SU-DHL-6 (cell line): ENCODE measurements around the gene ADAMTS12.

Experiments used
- H2AFZ ChIP-seq: fragments of 200-600 bp; sonication (generic); 2 replicates; pipeline ENCODE4 v1.6.1; 2014; ENCODE audit warnings: low read depth, mild to moderate bottlenecking, moderate library complexity, mixed read lengths, antibody characterized with exemption, low read length; ENCODE audit not compliant: severe bottlenecking
- H3F3A ChIP-seq: fragments of 200-600 bp; shearing (Covaris generic); 2 replicates; pipeline ENCODE4 v1.6.0; 2016; ENCODE audit warnings: antibody characterized with exemption, mild to moderate bottlenecking; ENCODE audit not compliant: insufficient read depth
- H3K27ac ChIP-seq: fragments of 200-600 bp; sonication (generic); 2 replicates; pipeline ENCODE4 v1.5.1; 2016; ENCODE audit warnings: low read depth, mild to moderate bottlenecking, low read length, moderate library complexity, mixed read lengths
- H3K27me3 ChIP-seq: fragments of 200-600 bp; sonication (generic), shearing (Covaris generic); 2 replicates; pipeline ENCODE4 v1.6.0; 2014; ENCODE audit warnings: mild to moderate bottlenecking, low read length
- H3K36me3 ChIP-seq: fragments of 200-600 bp; sonication (generic); 2 replicates; pipeline ENCODE4 v1.6.1; 2014; ENCODE audit warnings: mild to moderate bottlenecking, low read length, mixed read lengths
- H3K4me2 ChIP-seq: fragments of 300-600, 200-600 bp; shearing (Covaris generic), sonication (generic); 2 replicates; pipeline ENCODE4 v1.6.0; 2014; ENCODE audit warnings: low read length, low read depth, mild to moderate bottlenecking; ENCODE audit not compliant: poor library complexity, severe bottlenecking
- H3K4me3 ChIP-seq: fragments of 200-600 bp; sonication (generic); 2 replicates; pipeline ENCODE4 v1.5.1; 2014; ENCODE audit warnings: antibody characterized with exemption, low read length, mild to moderate bottlenecking, mixed read lengths; ENCODE audit not compliant: insufficient read depth, poor library complexity, severe bottlenecking
- H3K79me2 ChIP-seq: fragments of 200-600 bp; sonication (generic); 2 replicates; pipeline ENCODE4 v1.6.1; 2014; ENCODE audit warnings: mild to moderate bottlenecking, low read length, moderate library complexity; ENCODE audit not compliant: insufficient read depth
- H3K9ac ChIP-seq: fragments of 200-600 bp; sonication (generic); 2 replicates; pipeline ENCODE4 v1.7.0; 2014; ENCODE audit warnings: mild to moderate bottlenecking, low read length
- H3K9me2 ChIP-seq: fragments of 200-600 bp; sonication (generic); replicated peaks from 2 replicates; pipeline ENCODE4 v1.6.1; 2014; ENCODE audit warnings: low read length; ENCODE audit not compliant: insufficient read depth
- H3K9me3 ChIP-seq: fragments of 200-600 bp; sonication (generic); 2 replicates; pipeline ENCODE4 v1.6.1; 2014; ENCODE audit warnings: low read length, mixed read lengths; ENCODE audit not compliant: insufficient read depth
- H4K20me1 ChIP-seq: fragments of 200-600 bp; sonication (generic); 2 replicates; pipeline ENCODE4 v1.6.1; 2014; ENCODE audit warnings: low read depth, mild to moderate bottlenecking, antibody characterized with exemption, low read length, moderate library complexity, mixed read lengths
- CTCF ChIP-seq: fragments of 200-600 bp; sonication (generic); IDR thresholded peaks from one replicate; pipeline ENCODE4 v1.5.1; 2017; ENCODE audit warnings: antibody characterized with exemption, mild to moderate bottlenecking, low read length, moderate library complexity; ENCODE audit not compliant: insufficient read depth, poor library complexity, severe bottlenecking
- EZH2phosphoT487 ChIP-seq: fragments of 200-600 bp; sonication (generic), shearing (Covaris generic); conservative IDR thresholded peaks from 2 replicates; pipeline ENCODE4 v1.6.1; 2018; ENCODE audit warnings: mild to moderate bottlenecking, antibody characterized with exemption, low read length, moderate library complexity, mixed read lengths

The ADAMTS12 gene

GRCh38 chr5:33891446-33891787, 373 bp downstream of the ADAMTS12 start:
- TF ChIP-seq EZH2phosphoT487 (no peak), CTCF (no peak)
- no peaks in the 10 kb centered on the region for H3K27me3 ChIP-seq
- no peak overlapping the region for H3K4me3 ChIP-seq
- H2AFZ ChIP-seq = no peak overlapping the region
- H3K36me3 ChIP-seq = no peaks in the 10 kb centered on the region
- H3K79me2 ChIP-seq = no peaks in the 10 kb centered on the region
- H3K27ac ChIP-seq = no peak overlapping the region
- H3K9me3 ChIP-seq = no peaks in the 10 kb centered on the region
- H3K9me2 ChIP-seq = no peaks in the 10 kb centered on the region
- H3F3A ChIP-seq = no peaks in the 10 kb centered on the region
- H3K9ac ChIP-seq = no peak overlapping the region
- H4K20me1 ChIP-seq = no peaks in the 10 kb centered on the region
- H3K4me2 ChIP-seq = no peak overlapping the region

GRCh38 chr5:33890131-33891032, 1.4 kb downstream of the ADAMTS12 start:
- TF ChIP-seq CTCF = no peak
- no peak for TF ChIP-seq EZH2phosphoT487
- H3K27ac ChIP-seq = no peak overlapping the region
- no peaks in the 10 kb centered on the region for H3K9me3 ChIP-seq
- no peak overlapping the region for H2AFZ ChIP-seq
- H3K79me2 ChIP-seq = no peaks in the 10 kb centered on the region
- H4K20me1 ChIP-seq = no peaks in the 10 kb centered on the region
- H3K9ac ChIP-seq = no peak overlapping the region
- no peaks in the 10 kb centered on the region for H3K9me2 ChIP-seq
- no peaks in the 10 kb centered on the region for H3K27me3 ChIP-seq
- no peaks in the 10 kb centered on the region for H3K36me3 ChIP-seq
- H3K4me2 ChIP-seq = no peak overlapping the region
- no peaks in the 10 kb centered on the region for H3F3A ChIP-seq
- H3K4me3 ChIP-seq = no peak overlapping the region

GRCh38 chr5:33888587-33888986, 3.2 kb downstream of the ADAMTS12 start:
- no peaks in the 10 kb centered on the region for H3K36me3 ChIP-seq
- no peaks in the 10 kb centered on the region for H3K9me3 ChIP-seq
- TF ChIP-seq CTCF (no peak), EZH2phosphoT487 (no peak)
- no peaks in the 10 kb centered on the region for H3K79me2 ChIP-seq
- H3F3A ChIP-seq = no peaks in the 10 kb centered on the region
- no peaks in the 10 kb centered on the region for H4K20me1 ChIP-seq
- no peaks in the 10 kb centered on the region for H3K9me2 ChIP-seq
- no peak overlapping the region for H3K4me3 ChIP-seq
- H2AFZ ChIP-seq = no peak overlapping the region
- no peak overlapping the region for H3K4me2 ChIP-seq
- no peaks in the 10 kb centered on the region for H3K27me3 ChIP-seq
- H3K27ac ChIP-seq = no peak overlapping the region
- H3K9ac ChIP-seq = no peak overlapping the region
